ENCODE data around the gene NYAP2. TPM values are rescaled to one million over a fixed set of nuclear protein-coding genes. Genes with fewer than 3 reads are reported as not detected.

The NYAP2 gene
- total and polyA plus RNA-seq, 2 donors (not counting 1 experiment from before 2014, with no cell fraction given): not detected

DNA sequence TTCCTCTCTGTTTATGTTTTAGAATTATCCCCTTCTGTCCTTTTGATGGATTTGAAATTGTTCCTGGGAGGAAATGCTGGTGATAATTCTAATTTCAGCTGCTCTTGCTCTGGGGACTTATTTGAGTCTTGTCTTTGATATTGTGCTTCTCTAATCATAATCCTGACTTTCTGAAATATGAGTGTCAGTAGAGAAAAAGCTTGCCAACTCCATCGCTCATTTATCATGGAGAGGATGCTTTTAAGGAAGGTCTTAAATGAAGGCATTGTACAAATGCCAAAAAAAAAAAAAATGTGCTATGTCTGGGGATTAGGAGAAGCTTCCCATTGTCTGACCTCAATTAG is 159.5 kb downstream of the NYAP2 start:
- Histone ChIP-seq H2AFZ (ENCODE audit: low read length) (no peak overlapping the region), H3K4me3 (replicated peaks in 1 of 4; ENCODE audit: control extremely low read depth in 1 of 4, insufficient read depth in 1 of 4, low read depth in 3 of 4, low read length in 4 of 4) (no peak overlapping the region), H3K27ac (ENCODE audit: insufficient read depth, low read length) (no peak overlapping the region), H3K4me1 (ENCODE audit: control insufficient read depth, extremely low read depth, insufficient read depth, low read length) (no peaks in the 10 kb centered on the region), H3K9me3 (ENCODE audit: control insufficient read depth, insufficient read depth, low read depth, low read length) (no peaks in the 10 kb centered on the region), H3K36me3 (ENCODE audit: control insufficient read depth, insufficient read depth, low read length) (no peaks in the 10 kb centered on the region), H3K4me2 (ENCODE audit: extremely low read depth, insufficient read depth, low read length) (no peak overlapping the region), H3K79me2 (ENCODE audit: control insufficient read depth, insufficient read depth, low read length) (no peaks in the 10 kb centered on the region), H3K9ac (ENCODE audit: insufficient read depth, low read length) (no peak overlapping the region), H4K20me1 (ENCODE audit: control insufficient read depth, extremely low read depth, insufficient read depth, low read length) (no peaks in the 10 kb centered on the region), H3K27me3 (ENCODE audit: control insufficient read depth, insufficient read depth, low read length) (no peaks in the 10 kb centered on the region)
- no peak for DNase-seq (ENCODE audit: low read depth in 2 of 2)
- TF ChIP-seq, protein P1, sequence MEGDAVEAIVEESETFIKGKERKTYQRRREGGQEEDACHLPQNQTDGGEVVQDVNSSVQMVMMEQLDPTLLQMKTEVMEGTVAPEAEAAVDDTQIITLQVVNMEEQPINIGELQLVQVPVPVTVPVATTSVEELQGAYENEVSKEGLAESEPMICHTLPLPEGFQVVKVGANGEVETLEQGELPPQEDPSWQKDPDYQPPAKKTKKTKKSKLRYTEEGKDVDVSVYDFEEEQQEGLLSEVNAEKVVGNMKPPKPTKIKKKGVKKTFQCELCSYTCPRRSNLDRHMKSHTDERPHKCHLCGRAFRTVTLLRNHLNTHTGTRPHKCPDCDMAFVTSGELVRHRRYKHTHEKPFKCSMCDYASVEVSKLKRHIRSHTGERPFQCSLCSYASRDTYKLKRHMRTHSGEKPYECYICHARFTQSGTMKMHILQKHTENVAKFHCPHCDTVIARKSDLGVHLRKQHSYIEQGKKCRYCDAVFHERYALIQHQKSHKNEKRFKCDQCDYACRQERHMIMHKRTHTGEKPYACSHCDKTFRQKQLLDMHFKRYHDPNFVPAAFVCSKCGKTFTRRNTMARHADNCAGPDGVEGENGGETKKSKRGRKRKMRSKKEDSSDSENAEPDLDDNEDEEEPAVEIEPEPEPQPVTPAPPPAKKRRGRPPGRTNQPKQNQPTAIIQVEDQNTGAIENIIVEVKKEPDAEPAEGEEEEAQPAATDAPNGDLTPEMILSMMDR (conservative IDR thresholded peaks at IDR 0.05 in 1 of 2, IDR thresholded peaks at IDR 0.05 in 1 of 2; ENCODE audit: low read depth in 1 of 2, low read length in 2 of 2): no peak
- no peak for TF ChIP-seq EZH2 (IDR thresholded peaks at IDR 0.05; ENCODE audit: low read length, missing control alignments)

DNA sequence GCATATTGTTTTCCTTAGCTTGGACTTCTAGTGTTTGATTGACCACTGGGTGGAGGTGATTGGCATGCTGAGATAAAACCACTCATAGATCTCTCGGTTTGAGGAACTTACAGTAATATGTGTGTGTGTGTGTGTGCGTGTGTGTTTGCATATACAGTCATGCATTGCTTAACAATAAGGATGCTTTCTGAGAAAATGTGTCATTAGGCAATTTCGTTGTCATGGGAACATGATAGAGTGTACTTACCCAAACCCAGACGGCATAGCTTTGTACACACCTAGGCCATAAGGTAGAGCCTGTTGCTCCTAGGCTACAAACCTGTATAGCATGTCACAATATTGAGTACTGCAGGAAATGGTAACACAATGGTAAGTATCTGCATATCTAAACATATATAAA is 167.3 kb downstream of the NYAP2 start:
- H3K9ac ChIP-seq (ENCODE audit: insufficient read depth, low read length): no peak overlapping the region
- H3K79me2 ChIP-seq (ENCODE audit: control insufficient read depth, insufficient read depth, low read length): no peaks in the 10 kb centered on the region
- H3K4me2 ChIP-seq (ENCODE audit: extremely low read depth, insufficient read depth, low read length): no peak overlapping the region
- H2AFZ ChIP-seq (ENCODE audit: low read length): no peak overlapping the region
- H3K27ac ChIP-seq (ENCODE audit: insufficient read depth, low read length): no peak overlapping the region
- H3K9me3 ChIP-seq (ENCODE audit: control insufficient read depth, insufficient read depth, low read depth, low read length): no peaks in the 10 kb centered on the region
- H3K36me3 ChIP-seq (ENCODE audit: control insufficient read depth, insufficient read depth, low read length): no peaks in the 10 kb centered on the region
- H4K20me1 ChIP-seq (ENCODE audit: control insufficient read depth, extremely low read depth, insufficient read depth, low read length): no peaks in the 10 kb centered on the region
- no peak overlapping the region for H3K4me3 ChIP-seq (replicated peaks in 1 of 4; ENCODE audit: control extremely low read depth in 1 of 4, insufficient read depth in 1 of 4, low read depth in 3 of 4, low read length in 4 of 4)
- TF ChIP-seq, protein P1 (conservative IDR thresholded peaks at IDR 0.05 in 1 of 2, IDR thresholded peaks at IDR 0.05 in 1 of 2; ENCODE audit: low read depth in 1 of 2, low read length in 2 of 2): no peak
- TF ChIP-seq EZH2 (IDR thresholded peaks at IDR 0.05; ENCODE audit: low read length, missing control alignments): no peak
- no peaks in the 10 kb centered on the region for H3K27me3 ChIP-seq (ENCODE audit: control insufficient read depth, insufficient read depth, low read length)
- no peak for DNase-seq (ENCODE audit: low read depth in 2 of 2)
- no peaks in the 10 kb centered on the region for H3K4me1 ChIP-seq (ENCODE audit: control insufficient read depth, extremely low read depth, insufficient read depth, low read length)

DNA sequence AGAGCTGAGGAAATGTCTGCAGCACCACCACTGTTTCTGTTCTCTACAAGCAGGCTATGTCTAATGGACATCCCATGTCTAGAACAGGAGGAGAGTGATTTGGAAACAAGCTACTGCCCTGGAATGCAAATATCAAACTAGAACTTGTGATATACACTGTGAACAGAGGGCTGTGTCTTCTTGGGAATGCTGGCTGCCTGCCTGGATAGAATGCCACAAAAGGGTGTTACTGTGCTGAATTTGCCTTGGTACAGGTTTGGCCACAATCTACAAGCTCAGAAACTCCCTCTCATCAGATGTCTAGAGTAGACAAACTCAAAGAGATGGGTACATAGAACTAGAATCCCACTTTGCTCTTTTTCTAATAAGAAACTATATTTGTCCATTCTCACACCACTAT is 170.5 kb downstream of the NYAP2 start:
- Histone ChIP-seq H3K4me3 (replicated peaks in 1 of 4; ENCODE audit: control extremely low read depth in 1 of 4, insufficient read depth in 1 of 4, low read depth in 3 of 4, low read length in 4 of 4) (no peak overlapping the region), H4K20me1 (ENCODE audit: control insufficient read depth, extremely low read depth, insufficient read depth, low read length) (no peaks in the 10 kb centered on the region), H3K27ac (ENCODE audit: insufficient read depth, low read length) (no peak overlapping the region), H3K27me3 (ENCODE audit: control insufficient read depth, insufficient read depth, low read length) (no peaks in the 10 kb centered on the region), H3K4me2 (ENCODE audit: extremely low read depth, insufficient read depth, low read length) (no peak overlapping the region), H2AFZ (ENCODE audit: low read length) (no peak overlapping the region), H3K9me3 (ENCODE audit: control insufficient read depth, insufficient read depth, low read depth, low read length) (no peaks in the 10 kb centered on the region), H3K36me3 (ENCODE audit: control insufficient read depth, insufficient read depth, low read length) (no peaks in the 10 kb centered on the region), H3K4me1 (ENCODE audit: control insufficient read depth, extremely low read depth, insufficient read depth, low read length) (no peaks in the 10 kb centered on the region), H3K79me2 (ENCODE audit: control insufficient read depth, insufficient read depth, low read length) (no peaks in the 10 kb centered on the region), H3K9ac (ENCODE audit: insufficient read depth, low read length) (no peak overlapping the region)
- DNase-seq (ENCODE audit: low read depth in 2 of 2): no peak
- TF ChIP-seq, protein P1 (conservative IDR thresholded peaks at IDR 0.05 in 1 of 2, IDR thresholded peaks at IDR 0.05 in 1 of 2; ENCODE audit: low read depth in 1 of 2, low read length in 2 of 2): no peak
